Eye (tissue), 1 donor: ENCODE data around the gene PTGFRN.

Experiments
- DNase-seq: peaks from one replicate; pipeline ENCODE4 v3.0.0-alpha.2; 2015

Gene PTGFRN

DNA sequence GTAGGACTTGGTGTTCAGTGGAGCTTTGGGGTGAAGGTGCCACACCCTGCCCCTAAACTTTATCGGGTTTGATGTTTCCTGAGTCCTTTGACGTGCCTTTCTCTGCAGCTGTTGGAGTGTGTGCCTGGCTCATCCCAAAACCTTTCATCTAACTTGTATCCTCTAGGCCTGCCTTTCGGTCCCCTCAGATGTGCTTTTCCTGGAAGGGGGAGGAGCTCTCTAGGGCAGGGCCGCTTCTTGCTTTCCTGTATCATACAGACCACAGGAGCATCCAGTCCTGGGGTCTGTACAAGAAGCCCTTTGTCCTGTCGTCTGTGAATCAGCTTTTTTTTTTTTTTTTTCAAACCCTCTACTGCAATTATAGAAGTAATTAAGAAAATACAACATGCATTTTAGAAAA is 35.7 kb downstream of the PTGFRN start:
- no peak for DNase-seq

DNA sequence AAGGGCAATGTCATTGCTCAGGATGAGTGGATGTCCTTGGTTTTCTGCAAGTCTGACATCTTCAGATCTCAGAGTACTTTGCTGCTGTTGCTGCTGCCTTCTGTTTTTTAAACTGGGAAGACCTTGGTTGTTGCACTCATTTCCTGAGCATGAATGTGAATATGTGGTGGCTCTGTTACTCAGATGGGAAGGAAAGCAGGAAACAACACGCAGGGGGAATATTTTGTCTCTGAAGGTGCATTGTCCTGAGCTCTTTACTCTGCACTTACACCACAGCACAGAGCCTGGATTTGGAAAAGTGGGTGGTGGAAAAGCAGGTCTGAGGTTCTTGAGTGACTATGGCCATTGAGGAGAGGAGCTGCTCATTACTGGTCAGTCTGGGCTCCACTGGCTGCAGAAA is 36.3 kb downstream of the PTGFRN start:
- no peak for DNase-seq

DNA sequence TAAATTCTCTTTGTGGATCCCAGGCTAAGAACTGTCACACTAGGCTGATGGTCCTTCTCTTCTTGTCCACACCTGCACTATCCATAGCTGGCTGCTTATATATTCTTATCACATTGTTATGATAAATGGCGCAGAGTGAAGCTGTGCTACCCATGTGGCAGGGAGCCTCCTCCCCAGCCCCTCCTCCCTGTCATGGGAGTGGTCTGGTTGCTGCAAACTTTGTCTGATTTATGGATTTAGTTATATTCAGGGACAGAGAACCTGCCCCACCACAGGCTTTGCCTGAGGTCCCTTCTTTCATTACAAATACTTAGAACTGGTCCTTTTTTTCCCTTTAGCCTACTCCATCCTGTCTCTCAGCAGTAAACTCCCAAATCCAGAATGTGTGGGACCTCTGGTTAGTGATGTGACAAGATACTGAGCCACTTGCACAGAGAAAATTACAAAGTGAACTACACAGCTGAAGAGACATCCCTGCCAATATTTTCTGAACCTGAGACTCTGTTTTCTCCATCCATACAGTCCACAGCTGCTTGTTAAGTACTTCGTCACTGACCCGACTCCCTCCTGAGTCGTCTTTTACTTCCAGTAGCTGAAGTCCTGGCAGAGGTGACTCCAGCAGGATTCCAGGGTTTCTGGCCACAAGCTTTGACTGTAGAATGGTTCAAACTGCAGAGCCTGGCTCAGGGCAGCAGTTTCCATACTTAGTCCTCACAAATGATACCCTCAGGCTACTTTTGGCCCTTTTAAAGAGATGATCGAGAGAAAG is 37.6 kb downstream of the PTGFRN start:
- DNase-seq, result no peak

DNA sequence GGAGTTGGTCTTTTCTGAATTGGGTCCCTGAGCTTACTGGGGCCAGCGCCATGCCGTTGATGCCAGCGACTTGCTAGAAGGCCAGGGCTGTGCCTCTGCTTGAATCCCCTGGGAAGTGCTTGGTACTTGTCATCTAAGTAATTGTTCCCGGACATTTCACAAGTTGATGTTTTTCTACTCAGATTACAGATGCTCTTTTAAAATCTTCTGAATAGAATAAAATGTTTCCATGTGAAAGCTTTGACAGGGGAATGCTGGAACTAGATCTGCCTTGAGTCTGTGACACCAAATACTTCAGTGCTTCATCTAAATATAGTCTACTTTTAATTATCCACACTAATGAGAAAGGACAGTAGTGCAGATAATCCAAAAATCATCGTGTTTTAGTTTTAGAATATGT is 38.3 kb downstream of the PTGFRN start:
- no peak for DNase-seq

DNA sequence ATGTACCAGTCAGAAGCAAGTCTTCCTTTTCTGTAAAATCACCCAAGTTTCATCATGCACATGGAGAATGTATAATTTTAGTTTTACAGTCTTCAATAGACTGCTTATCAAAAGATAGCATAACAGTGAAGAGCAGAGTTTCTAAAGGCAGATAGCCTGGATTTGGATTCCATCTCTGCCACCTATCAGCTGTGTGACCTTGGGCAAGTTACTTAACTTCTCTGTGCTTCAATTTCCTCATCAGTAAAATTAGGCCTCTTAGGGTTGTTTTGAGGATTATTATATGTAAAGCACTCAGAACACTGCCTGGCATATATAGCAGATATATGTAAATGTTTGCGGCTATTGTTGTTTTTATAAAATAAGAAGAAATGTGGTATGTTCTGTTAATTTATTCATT is 38.9 kb downstream of the PTGFRN start:
- no peak for DNase-seq

DNA sequence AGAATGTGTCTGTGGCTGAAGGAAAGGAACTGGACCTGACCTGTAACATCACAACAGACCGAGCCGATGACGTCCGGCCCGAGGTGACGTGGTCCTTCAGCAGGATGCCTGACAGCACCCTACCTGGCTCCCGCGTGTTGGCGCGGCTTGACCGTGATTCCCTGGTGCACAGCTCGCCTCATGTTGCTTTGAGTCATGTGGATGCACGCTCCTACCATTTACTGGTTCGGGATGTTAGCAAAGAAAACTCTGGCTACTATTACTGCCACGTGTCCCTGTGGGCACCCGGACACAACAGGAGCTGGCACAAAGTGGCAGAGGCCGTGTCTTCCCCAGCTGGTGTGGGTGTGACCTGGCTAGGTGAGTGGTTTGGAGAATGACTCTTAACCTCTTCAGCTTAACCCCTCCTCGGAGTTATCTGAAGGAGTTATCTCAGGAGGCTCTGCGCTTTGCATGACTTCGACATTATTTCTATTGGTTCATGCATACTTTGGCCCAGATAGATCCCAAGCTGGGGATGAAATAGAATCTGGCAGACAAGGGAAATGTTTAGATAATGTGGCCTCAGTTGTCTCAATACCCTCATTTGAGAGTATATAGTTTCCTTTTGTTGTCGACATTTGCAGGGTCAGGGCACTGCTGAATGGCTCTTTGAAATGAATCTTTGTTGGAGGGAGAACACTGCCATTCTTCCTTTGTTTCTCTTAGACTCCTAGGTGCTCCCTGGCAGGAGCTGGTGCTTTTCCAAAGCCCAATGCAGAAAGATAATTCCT is 39.7 kb downstream of the PTGFRN start:
- no peak for DNase-seq

DNA sequence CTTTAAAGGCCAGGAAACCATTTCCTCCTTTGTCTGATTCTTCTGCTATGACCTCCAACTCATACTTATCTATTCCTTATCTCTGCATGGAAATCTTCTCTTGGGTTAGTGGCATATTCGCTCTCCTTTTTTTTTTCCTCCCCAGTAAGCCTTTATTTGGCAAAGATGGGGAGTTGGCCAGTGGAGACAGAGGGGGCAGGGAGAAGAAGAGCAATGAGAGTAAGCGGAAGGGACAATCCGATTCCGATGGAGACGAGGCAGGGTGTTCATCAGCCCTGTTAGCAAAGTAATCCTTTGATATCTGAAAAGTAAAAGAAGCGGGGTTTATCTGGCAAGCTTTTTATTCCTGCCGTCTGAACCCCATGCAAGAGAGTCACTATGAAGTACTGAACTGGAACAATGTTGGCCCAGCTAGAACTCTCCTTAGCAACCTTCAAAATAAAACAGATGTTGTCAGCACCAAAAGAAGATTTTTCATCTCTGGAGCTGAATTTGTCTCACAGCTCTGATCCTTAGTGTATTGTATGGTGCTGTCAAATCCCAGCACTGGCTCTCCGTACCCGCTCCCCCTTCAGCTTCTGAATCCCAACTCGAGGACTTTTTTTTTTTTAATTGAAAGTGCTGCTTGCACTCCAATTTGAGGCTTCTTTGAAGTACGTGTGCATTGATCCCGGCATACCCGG is 40.9 kb downstream of the PTGFRN start:
- DNase-seq, result peak; percentile 48

DNA sequence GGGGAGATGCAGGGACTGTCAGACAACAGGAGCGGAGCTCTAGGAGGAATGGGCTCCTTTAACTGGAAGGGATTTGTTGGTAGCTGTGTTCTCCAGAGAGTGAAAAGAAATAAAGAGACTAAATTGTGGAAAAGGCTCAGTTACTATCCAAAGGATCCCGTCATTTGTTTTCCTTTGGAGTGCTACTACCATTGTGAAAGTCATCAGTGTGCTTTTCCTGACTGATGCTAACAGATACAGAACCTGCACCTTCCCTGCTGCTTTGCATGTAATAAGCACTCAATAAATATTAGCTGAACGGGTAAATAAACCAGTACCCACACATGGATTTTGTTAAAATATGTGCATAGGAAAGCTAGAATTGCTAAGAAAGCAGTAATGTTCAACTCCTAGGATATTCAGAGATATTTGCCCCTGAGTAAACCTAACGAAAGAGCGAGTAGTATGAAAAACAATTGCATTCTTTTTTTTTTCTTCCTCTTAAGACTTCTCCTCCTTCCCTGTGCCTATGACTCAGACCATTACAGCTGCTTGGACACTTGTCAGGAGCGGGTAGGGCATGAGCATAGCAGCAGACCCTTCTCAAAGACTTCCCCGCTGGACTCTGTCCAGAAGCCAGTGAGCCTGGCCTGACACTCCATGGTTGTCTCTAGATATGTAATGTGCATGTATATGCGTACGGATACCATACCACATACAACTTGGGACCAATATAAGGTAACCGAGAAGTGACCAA is 41.7 kb downstream of the PTGFRN start:
- DNase-seq, result peak; percentile 18

DNA sequence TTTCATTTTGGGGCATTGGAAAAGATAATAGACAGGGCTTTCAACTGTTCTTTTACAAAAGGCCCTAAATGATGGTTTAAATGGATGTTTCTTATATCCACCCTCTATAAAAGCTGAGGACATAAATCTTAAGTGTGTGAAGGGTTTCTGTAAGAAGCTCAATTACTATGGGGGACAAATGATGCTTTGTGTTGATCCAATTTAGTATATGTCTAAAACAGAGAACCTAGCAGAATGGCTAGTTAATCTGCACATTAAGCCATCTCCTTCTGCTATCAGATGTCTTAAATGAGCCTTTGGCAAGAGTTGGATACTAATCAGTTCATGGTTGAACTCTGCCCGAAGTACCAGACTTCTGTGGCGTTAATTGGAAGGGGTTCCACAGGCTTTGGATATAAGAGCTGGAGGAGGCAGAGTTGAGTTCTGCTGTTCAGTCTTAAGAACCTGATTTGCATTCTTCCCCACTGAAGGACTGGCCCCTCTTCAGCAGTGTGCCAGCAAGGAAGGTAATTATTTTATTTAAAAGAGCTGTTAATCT is 43.1 kb downstream of the PTGFRN start:
- no peak for DNase-seq

DNA sequence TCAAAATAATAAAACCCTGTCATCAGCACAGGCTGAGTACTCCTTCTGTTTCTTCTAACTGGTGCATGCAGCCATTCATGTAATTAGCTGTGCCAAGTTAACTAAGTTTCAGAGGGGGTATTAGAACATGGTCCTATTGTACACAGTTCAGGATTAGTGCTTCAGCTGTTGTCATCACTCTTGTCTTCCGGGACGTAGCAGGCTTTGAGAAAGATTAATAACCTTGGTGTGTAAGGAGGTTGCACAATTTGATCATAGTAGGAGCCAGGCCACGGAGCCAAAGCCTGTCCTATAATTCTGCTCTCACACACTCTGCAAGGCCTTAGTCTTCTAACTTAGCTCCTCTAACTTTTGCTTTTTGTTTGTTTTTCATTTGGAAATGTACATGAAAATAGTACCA is 44.7 kb downstream of the PTGFRN start:
- DNase-seq, result peak; percentile 43

DNA sequence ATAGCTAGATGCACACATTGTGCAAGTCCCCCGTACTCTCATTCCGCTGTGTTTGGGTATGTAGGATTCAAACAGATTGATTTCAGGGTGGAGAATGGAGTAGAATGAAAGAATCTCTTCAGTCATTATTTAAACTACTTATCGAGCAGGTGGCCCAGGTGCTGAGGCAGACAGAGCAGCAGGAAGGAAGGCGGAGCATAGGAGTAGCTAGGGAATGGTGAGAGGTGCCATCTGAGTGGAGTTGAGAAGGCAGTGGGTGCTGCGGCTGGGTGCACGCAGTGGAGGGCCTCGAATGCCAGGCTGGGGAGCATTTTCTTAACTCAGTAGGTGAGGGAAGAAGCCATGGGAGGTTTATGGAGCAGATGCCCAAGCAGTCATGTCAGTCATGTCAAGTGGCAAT is 46.7 kb downstream of the PTGFRN start:
- DNase-seq, result no peak

DNA sequence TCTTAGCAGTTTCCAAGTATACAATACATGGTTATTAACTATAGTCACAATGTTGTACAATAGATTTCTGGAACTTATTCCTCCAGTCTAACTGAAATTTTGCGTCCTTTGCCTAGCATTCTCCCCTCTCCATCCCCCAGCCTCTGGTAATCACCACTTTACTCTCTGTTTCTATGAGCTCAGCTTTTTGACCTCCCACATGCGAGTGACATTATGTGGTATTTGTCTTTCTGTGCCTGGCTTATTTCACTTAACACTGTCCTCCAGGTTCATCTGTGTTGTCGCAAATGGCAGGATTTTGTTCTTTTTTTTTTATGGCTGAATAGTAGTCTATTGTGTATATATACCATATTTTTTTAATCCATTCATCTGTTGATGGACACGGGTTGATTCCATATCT is 47.9 kb downstream of the PTGFRN start:
- no peak for DNase-seq

DNA sequence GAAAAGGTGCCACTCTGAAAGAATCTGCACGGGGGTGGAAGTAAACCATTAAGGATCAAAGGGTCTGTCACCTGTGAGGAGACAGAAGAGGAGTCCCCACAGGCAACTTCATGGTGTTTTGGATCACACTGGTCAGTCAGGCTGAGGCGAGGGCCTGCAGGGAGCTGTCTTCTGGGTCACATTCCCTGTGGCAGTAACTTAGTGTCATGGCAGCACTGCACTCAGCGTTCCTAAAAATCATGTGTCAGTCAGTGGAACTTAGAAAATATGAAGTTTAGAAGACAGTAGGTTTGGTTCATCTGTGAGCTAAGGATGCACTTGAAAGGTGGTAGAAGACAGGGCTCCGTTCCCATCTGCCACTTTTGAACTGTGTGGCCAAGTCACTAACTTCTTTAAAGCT is 48.4 kb downstream of the PTGFRN start:
- no peak for DNase-seq

DNA sequence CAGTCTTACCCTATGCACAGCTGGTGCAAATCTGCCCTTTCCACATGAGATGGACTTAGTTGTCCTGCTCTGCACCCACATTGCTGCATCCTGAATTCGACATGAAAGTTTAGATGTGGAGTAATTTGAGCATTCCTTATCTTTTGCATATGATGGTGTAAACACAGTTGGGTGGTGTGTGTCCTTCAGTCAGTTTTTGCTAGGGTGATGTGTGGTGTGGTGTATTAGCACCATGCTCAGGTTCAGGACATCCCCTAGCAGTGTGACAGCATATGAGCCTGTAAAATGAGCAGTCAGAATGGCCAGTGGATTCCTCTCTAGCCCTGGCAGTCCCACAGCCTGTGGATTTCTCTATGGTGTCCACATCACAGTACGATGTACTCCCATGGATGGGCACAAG is 49.3 kb downstream of the PTGFRN start:
- DNase-seq, result no peak

DNA sequence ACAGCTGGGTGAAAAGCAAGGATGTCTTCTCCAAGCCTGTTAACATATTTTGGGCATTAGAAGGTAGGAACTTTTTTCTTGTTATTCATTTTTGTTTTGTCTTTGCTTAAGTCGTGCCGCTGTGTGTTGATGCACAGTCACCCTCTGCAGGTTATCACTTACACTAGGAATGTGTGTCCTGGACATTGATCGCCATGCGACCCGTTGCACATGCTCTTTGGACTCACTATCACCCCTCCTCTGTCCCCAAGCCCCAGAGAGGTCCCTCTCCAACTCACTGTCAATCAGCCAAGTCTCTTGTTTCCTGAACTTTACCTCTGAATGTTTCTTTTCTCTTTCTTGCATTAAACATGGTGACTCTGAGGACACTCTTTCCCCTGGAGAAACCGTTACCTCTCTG is 51.9 kb downstream of the PTGFRN start:
- DNase-seq, result no peak

DNA sequence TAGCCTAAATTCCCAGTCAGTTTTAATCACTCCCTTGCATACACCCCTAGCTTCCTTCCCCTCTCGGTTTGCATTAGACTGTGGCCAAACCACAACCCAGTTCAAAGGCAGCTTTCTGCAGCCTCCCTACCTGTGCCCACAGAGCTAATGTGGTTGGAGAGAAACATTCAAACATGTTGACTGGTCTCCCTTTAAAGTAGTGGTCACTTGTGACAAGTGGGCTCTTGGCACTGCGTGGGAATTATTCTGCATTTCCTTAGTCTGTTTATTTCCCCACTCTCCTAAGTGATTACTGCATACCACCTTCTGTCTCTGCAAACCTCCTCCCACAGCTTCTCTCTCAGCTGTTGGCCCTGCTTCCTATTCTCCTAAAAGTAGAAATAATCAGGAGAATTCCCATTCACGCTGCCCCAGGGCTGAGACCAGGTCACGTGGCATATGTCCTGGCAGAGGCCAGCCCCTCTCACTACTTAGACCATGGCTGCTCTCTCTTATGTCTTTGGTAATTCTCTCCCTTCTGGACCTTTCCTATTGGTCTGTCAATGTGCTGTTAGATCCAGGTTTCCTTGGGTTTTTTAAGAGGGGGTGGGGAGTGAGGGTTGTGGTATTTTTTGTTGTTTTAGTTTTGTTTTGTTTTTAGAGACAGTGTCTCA is 53.4 kb downstream of the PTGFRN start:
- no peak for DNase-seq

DNA sequence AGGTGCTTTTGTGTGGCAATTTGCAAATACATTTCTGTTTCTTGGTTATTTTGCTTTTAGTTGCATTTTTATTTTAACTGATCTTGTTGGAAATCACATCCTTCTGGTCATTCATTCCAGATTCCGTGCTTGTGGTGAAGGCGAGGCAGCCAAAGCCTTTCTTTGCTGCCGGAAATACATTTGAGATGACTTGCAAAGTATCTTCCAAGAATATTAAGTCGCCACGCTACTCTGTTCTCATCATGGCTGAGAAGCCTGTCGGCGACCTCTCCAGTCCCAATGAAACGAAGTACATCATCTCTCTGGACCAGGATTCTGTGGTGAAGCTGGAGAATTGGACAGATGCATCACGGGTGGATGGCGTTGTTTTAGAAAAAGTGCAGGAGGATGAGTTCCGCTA is 57.1 kb downstream of the PTGFRN start:
- DNase-seq, result no peak

DNA sequence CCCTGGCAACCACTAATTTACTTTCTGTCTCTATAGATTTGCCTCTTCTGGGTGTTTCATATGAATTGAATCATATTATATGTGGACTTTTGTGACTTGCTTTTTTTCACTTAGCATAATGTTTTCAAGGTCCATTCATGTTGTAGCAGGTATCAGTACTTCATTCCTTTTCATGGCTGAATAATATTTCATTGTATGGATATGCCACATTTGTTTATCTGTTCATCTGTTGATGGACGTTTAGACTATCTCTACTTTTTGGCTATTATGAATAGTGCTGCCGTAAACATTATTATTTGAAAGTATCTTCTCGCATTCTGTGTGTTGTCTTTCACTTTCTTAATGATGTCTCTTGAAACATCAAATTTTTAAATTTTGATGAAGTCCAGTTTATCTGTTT is 59.0 kb downstream of the PTGFRN start:
- no peak for DNase-seq

DNA sequence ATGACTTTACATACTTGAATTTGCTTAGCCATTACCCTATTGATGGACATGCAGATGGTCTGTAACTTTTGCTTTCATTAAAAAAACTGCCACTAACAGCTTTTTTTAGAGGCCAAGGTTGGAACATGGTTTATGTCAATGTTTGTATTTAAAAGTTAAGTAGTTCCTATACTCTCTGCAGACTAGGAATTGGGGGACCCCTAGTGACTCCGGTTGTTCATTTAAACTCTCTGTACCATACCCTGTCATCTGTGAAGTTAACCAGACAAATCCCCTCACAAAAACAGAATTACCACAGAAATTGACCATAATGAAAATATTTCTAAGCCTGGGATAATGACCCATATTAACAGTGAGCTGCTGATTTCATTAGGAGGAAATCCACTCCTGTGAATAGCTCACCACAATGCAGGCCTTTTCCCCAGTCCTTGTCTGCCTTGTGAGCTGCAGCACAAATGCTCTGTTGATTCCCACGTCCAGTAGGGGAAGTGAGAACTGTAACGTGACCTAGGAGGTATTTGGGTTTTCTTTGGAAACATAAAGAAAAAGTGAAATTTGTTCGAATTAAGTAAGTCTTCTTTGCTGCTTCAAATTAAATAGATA is 61.6 kb downstream of the PTGFRN start:
- DNase-seq, result peak; percentile 48

DNA sequence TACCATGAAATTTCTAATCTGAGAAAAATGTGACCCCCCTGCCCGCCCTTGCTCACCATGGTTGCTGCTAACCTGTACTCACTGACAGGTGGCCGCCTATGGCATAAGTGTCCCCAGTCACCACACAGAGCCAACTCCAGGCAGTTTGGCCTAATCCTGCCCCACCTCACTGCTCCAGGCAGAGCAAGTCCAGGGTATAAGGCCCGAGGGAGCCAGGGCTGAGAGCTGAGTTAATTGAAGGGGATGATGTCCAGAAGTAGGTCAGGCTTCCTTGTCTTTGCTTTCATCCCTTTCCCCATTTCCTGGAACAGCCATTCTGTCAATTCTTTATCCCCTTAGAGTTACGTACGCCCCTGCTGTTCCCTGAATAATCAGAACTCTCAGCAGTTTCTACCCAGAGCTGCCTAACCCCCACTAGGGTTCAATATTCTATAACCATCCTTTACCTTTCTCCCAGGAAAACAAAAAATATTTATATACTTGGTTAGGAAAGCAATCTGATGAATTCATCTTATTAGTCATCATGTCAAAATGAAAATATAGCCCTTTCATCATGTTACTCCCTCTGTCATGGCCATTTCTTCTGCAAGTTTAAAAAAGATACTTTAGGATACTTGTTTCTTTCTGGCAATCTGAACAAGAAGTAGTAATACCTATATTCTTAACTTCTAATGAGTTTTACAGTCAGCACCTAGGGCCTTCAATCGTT is 62.4 kb downstream of the PTGFRN start:
- DNase-seq, result peak; percentile 78

DNA sequence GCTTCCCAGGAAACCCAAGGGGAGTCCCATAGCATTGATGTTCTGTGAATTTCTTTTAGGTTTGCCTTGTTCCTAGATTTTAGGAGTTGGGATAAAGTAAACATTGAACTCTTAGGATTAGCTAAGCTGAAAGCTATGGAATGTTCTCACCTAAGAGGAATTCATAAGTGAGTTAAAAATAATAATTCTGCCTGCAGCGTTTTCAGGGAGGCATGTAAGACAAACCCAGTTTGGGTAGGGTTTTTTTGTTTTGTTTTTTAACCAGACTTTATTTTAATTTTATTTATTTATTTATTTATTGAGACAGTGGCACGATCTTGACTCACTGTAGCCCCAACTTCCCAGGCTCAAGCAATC is 62.9 kb downstream of the PTGFRN start:
- DNase-seq, result peak; percentile 16
